Cardiac muscle cell (in vitro differentiated cells and primary cell): ENCODE measurements around the gene DIP2A. TPM values are rescaled to one million over a fixed set of nuclear protein-coding genes. Genes with fewer than 3 reads are reported as not detected.

ENCODE experiments used
- DNase-seq, 2 donors: peaks; one replicate each; pipeline versions ENCODE4 v3.0.0 to v3.0.0-alpha.2; 2010 to 2017; ENCODE audit warnings: low read depth in 1 of 2, low spot score in 1 of 2
- H3K27ac ChIP-seq: fragments of 200-600 bp; sonication (generic); 2 replicates; pipeline ENCODE4 v1.5.1; 2016
- H3K27me3 ChIP-seq: fragments of 200-600 bp; sonication (generic); 2 replicates; pipeline ENCODE4 v1.6.0; 2016; ENCODE audit warnings: control low read depth
- H3K36me3 ChIP-seq: fragments of 200-600 bp; sonication (generic); 2 replicates; pipeline ENCODE4 v1.5.1; 2016; ENCODE audit warnings: control low read depth
- H3K4me1 ChIP-seq: fragments of 200-600 bp; sonication (generic); 2 replicates; pipeline ENCODE4 v1.8.1; 2017; ENCODE audit warnings: low read depth, mild to moderate bottlenecking, mixed run types
- H3K4me3 ChIP-seq: fragments of 200-600 bp; sonication (generic); 2 replicates; pipeline ENCODE4 v1.5.1; 2016; ENCODE audit warnings: mild to moderate bottlenecking
- H3K9me3 ChIP-seq: fragments of 200-600 bp; sonication (generic); 2 replicates; pipeline ENCODE4 v1.5.1; 2017; ENCODE audit warnings: low read depth, mild to moderate bottlenecking, control low read depth
- CTCF ChIP-seq: IDR thresholded peaks from 2 replicates; pipeline ENCODE4 v1.5.1; 2012; ENCODE audit warnings: low read depth, mild to moderate bottlenecking, low read length
- polyA plus RNA-seq: library from polyadenylated mRNA; unstranded; fragments of >200 nt; fragmentation: Nextera tagmentation; extraction: Ambion mirVana; gene quantifications from 2 replicates; pipeline ENCODE4 v1.2.1, GENCODE V29; 2016
- total RNA-seq: library from RNA; depleted of rRNA; stranded (reverse); fragments of >200 nt; gene quantifications from 2 replicates; pipeline ENCODE4 v1.2.3, GENCODE V29; 2016

Gene DIP2A
- total and polyA plus RNA-seq, 2 experiments from 2014 or later = 21.7 to 42.2 TPM

- Histone ChIP-seq H3K27ac (no peak overlapping the region), H3K27me3 (no peaks in the 10 kb centered on the region), H3K9me3 (no peaks in the 10 kb centered on the region), H3K4me3 (no peak overlapping the region), H3K36me3 (no peaks in the 10 kb centered on the region), H3K4me1 (no peaks in the 10 kb centered on the region)
- peak in 1 of 2 donors; percentile 2 for DNase-seq
- no peak for TF ChIP-seq CTCF
These were observed 35.1 kb upstream of the DIP2A start for GRCh38 chr21:46423546-46424038.

- Histone ChIP-seq H3K9me3 (no peaks in the 10 kb centered on the region), H3K36me3 (no peaks in the 10 kb centered on the region), H3K27ac (no peak overlapping the region), H3K27me3 (no peaks in the 10 kb centered on the region), H3K4me3 (no peak overlapping the region), H3K4me1 (no peaks in the 10 kb centered on the region)
- DNase-seq = no peak
- TF ChIP-seq CTCF = no peak
These were observed 34.6 kb upstream of the DIP2A start for GRCh38 chr21:46424039-46424591.

GRCh38 chr21:46424621-46425020 is 34.1 kb upstream of the DIP2A start:
- H3K27me3 ChIP-seq = no peaks in the 10 kb centered on the region
- H3K4me3 ChIP-seq = no peak overlapping the region
- TF ChIP-seq CTCF = no peak
- H3K27ac ChIP-seq = no peak overlapping the region
- no peak for DNase-seq
- H3K9me3 ChIP-seq = no peaks in the 10 kb centered on the region
- no peaks in the 10 kb centered on the region for H3K36me3 ChIP-seq
- no peaks in the 10 kb centered on the region for H3K4me1 ChIP-seq

DNA sequence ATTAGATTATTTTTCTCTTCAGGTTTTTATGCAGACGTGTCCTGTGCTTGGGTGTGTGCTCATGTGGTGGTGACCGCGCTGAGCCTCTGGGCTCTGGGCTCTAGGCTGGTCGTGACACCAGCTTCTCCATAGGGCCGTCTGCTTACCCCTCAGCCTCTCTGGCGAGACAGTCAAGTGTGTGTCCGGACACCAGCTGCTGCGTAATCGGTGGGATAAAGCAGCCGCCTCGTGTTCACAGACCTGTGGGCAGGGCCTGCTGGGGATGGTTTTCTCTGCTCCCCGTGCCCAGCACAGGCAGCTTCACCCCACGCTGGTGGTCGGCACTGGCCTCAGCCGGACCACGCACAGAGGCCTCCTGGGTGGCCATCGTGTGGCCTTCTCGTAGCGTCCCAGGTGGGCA is 33.6 kb upstream of the DIP2A start:
- Histone ChIP-seq H3K27me3 (no peaks in the 10 kb centered on the region), H3K36me3 (peaks cover 1% of the 10 kb centered on the region), H3K4me1 (no peaks in the 10 kb centered on the region), H3K9me3 (no peaks in the 10 kb centered on the region), H3K4me3 (no peak overlapping the region), H3K27ac (no peak overlapping the region)
- no peak for TF ChIP-seq CTCF
- no peak for DNase-seq

DNA sequence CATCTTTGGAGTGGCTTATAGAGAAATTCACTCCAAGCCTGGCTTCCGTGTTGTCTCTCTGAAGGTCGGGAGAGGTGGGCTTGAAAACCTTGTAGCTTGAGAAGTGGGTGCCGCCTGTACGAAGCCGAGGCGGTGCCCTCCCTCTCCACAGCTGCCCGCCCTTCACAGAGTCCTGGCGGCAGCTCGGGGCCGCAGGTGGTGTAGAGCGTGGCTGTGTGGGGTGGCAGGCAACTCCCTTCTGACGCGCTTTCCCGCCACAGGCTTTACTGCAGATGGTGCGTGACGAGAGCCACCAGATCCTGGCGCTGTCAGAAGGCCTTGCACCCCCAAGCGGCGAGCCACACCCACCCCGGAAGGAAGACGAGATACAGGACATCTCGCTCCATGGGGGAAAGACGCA is 33.1 kb upstream of the DIP2A start:
- H3K4me3 ChIP-seq = no peak overlapping the region
- H3K27me3 ChIP-seq = no peaks in the 10 kb centered on the region
- H3K9me3 ChIP-seq = no peaks in the 10 kb centered on the region
- H3K4me1 ChIP-seq = no peaks in the 10 kb centered on the region
- TF ChIP-seq CTCF = no peak
- H3K27ac ChIP-seq = no peak overlapping the region
- H3K36me3 ChIP-seq = peaks cover 7% of the 10 kb centered on the region
- no peak for DNase-seq
